GM12864 (cell line): ENCODE results near the gene MED19.

ENCODE experiments used
- DNase-seq: peaks from one replicate; pipeline ENCODE4 v3.0.0-alpha.2; 2011; ENCODE audit warnings: low read depth
- H3K4me3 ChIP-seq: 2 replicates; pipeline ENCODE4 v1.5.1; 2011; ENCODE audit warnings: mild to moderate bottlenecking, low read depth, low read length, control low read depth
- CTCF ChIP-seq: IDR thresholded peaks from 2 replicates; pipeline ENCODE4 v1.5.1; 2011; ENCODE audit warnings: low read depth, mild to moderate bottlenecking, moderate library complexity, low read length, control low read depth, inconsistent platforms; ENCODE audit errors: missing control alignments

Gene MED19

GRCh38 chr11:57663975-57664374 lies 48.0 kb downstream of the MED19 start:
- no peak overlapping the region for H3K4me3 ChIP-seq
- no peak for TF ChIP-seq CTCF
- DNase-seq = no peak

DNA sequence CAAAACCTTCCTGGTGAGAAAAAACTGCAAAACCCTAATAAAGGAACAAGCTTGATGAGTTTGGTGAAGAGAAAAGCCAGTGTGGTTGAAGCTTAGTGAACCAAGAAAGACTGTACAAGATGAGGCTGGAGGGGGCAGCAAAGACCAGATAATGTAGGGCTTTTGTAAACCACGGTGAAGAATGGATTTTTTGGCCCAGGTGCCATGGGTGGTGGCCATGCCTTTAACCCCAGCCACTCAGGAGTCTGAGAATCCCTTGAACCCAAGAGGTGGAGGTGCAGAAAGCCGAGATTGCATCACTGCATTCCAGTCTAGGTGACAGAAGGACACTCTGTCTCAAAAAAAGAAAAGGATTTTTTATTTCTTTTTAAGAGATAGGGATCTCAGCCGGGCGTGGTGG lies 49.1 kb downstream of the MED19 start:
- DNase-seq = no peak
- peak; percentile 3 for TF ChIP-seq CTCF

GRCh38 chr11:57659669-57660068 lies 52.3 kb downstream of the MED19 start:
- no peak for DNase-seq
- no peak for TF ChIP-seq CTCF
- H3K4me3 ChIP-seq = no peak overlapping the region

More for the DNA sequence above, 49.1 kb downstream of the MED19 start:
- no peak overlapping the region for H3K4me3 ChIP-seq

- peak overlapping the region; percentile 88 for H3K4me3 ChIP-seq
- no peak for DNase-seq
- TF ChIP-seq CTCF = no peak
Measured at GRCh38 chr11:57658023-57658361, 54.0 kb downstream of the MED19 start.

DNA sequence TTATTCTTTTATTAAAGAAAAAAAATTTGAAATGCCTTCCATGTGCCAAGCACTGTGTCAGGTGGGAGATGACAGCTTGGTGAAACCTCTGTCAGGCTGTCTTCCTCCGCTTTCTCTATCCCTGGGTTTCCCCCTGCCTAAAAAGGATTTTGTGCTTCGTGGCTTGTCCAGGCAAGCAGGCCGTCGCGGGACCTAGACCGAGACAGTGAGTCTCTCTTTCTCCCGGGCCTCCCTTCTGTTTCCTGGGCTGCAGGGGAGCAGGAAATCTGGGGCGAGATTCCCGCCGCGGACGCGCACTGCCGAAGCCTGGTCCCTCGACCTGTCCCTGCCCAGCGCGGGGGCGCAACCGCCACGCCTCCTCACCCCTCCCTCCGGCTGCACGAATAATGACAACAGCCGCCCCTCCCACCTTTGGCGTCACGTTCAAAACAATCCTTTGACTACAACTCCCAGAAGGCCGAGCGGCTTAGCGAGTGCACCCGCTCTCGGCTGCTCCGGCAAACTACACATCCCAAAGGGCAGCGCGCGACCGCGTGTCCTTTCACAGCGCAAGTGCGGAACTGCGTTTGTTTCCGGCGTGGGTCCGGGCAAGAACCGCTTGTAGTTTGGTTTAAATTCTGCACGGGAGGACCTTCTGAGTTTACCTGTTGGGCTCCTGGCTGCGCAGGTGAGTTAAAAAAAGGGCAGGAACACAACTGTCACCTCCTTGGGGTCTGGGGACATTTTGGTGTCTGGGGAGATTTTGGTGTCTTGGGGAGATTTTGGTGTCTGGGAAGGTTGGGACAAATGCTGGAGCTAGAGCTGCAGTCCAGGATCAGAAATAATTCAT lies 54.6 kb downstream of the MED19 start, which contains the start of gene CLP1:
Gene CLP1 (plus strand): TSS at position 569 of the 829 bp plus-strand sequence. CDS start 1,715 bp downstream, outside the sequence.
- DNase-seq = peak; percentile 97
- peak within 1 kb of the TSS; percentile 88 for H3K4me3 ChIP-seq
- no peak for TF ChIP-seq CTCF

GRCh38 chr11:57656885-57657193 lies 55.2 kb downstream of the MED19 start:
- no peak for TF ChIP-seq CTCF
- peak overlapping the region; percentile 88; the same call in 1 of the 2 replicates for H3K4me3 ChIP-seq
- no peak for DNase-seq
